Gastroesophageal sphincter (tissue), 3 donors: ENCODE results near the gene ZBTB12.
"Not testable (repeated sequence)": the region's sequence is repeated elsewhere in the genome, so short reads cannot be mapped to it uniquely, and the experiment has no call there.

Experiments used
- CTCF ChIP-seq, 4 experiments: fragments of 200-600 bp in 2 of 4; fragments of 450-650 bp in 2 of 4; sonication (generic) in 1 of 4; IDR thresholded peaks; one replicate each; pipeline ENCODE4 v1.5.1; 2017 to 2019; ENCODE audit warnings: antibody characterized with exemption in 4 of 4, mild to moderate bottlenecking in 2 of 4, moderate library complexity in 2 of 4
- EP300 ChIP-seq: sonication (generic); formaldehyde crosslinking; IDR thresholded peaks from one replicate; pipeline ENCODE4 v1.6.1; 2017; ENCODE audit warnings: antibody characterized with exemption, mild to moderate bottlenecking

- not testable (repeated sequence) for TF ChIP-seq CTCF (IDR thresholded peaks at IDR 0.05); EP300
Observed at GRCh38 chr6:31932137-31932536, 30.3 kb upstream of the ZBTB12 start.
